IMR-90 (cell line): ENCODE data around the gene MPP1. TPM values are rescaled to one million over a fixed set of nuclear protein-coding genes. Genes with fewer than 3 reads are reported as not detected.

Source experiments
- ATAC-seq: fragments of 200-7000 bp; cut with Tn5 transposase; 2 replicates; pipeline ENCODE4 v1.9.1; 2020; ENCODE audit warnings: low read depth, mild to moderate bottlenecking, moderate library complexity
- BruUV-seq: library from RNA; stranded (reverse); fragments of 400-500 nt; replicated peaks from 2 replicates; lab custom pipeline; 2021; lab: Mats Ljungman, UMichigan
- CTCF ChIA-PET: fragments of 300-600 bp; formaldehyde crosslinking; extraction: SDS; loops from one replicate; lab custom pipeline; 2021; ENCODE audit warnings: antibody characterized with exemption; lab: Yijun Ruan, JAX
- POLR2A ChIA-PET: fragments of 300-600 bp; sonication (Branson Sonifier 250); formaldehyde crosslinking; loops from one replicate; lab custom pipeline; 2022; ENCODE audit warnings: antibody characterized with exemption; ENCODE audit not compliant: unreplicated experiment; lab: Charles Lee
- DNase-seq: peaks from one replicate; pipeline ENCODE4 v3.0.0; 2013
- H2AFZ ChIP-seq: replicated peaks from 2 replicates; pipeline ENCODE3; 2013; ENCODE audit warnings: low read length, mild to moderate bottlenecking; ENCODE audit not compliant: poor library complexity
- H2AK5ac ChIP-seq: 2 replicates; pipeline ENCODE4 v1.6.1; 2013; ENCODE audit warnings: low read depth, low read length, inconsistent platforms
- H2AK9ac ChIP-seq: replicated peaks from 2 replicates; pipeline ENCODE3; 2013; ENCODE audit warnings: mild to moderate bottlenecking, low read depth, low read length, moderate library complexity; ENCODE audit not compliant: poor library complexity
- H2BK120ac ChIP-seq: 2 replicates; pipeline ENCODE4 v1.6.1; 2013; ENCODE audit warnings: low read depth, low read length, inconsistent platforms
- H2BK15ac ChIP-seq: 3 replicates; pipeline ENCODE4 v1.6.1; 2013; ENCODE audit warnings: low read depth, low read length, inconsistent platforms
- H2BK20ac ChIP-seq: 2 replicates; pipeline ENCODE4 v1.6.1; 2013; ENCODE audit warnings: low read depth, mild to moderate bottlenecking, inconsistent platforms, low read length, moderate library complexity
- H2BK5ac ChIP-seq: 2 replicates; pipeline ENCODE4 v1.6.1; 2013; ENCODE audit warnings: mild to moderate bottlenecking, low read depth, low read length, inconsistent platforms; ENCODE audit not compliant: poor library complexity, severe bottlenecking
- H3K14ac ChIP-seq: replicated peaks from 2 replicates; pipeline ENCODE4 v1.6.1; 2013; ENCODE audit warnings: low read depth, low read length, inconsistent platforms
- H3K18ac ChIP-seq: 2 replicates; pipeline ENCODE4 v1.6.1; 2013; ENCODE audit warnings: low read depth, low read length, control low read depth
- H3K23ac ChIP-seq: 2 replicates; pipeline ENCODE4 v1.6.1; 2013; ENCODE audit warnings: low read depth, low read length, inconsistent platforms
- H3K27ac ChIP-seq: 2 replicates; pipeline ENCODE4 v1.5.1; 2013; ENCODE audit warnings: mild to moderate bottlenecking, control low read depth, low read length; ENCODE audit not compliant: insufficient read depth
- H3K27me3 ChIP-seq: 2 replicates; pipeline ENCODE4 v1.6.1; 2013; ENCODE audit warnings: low read length; ENCODE audit not compliant: control insufficient read depth, insufficient read depth
- H3K36me3 ChIP-seq: 2 replicates; pipeline ENCODE4 v1.6.1; 2013; ENCODE audit warnings: low read length, mixed read lengths; ENCODE audit not compliant: control insufficient read depth, insufficient read depth
- H3K4ac ChIP-seq: 2 replicates; pipeline ENCODE4 v1.6.1; 2013; ENCODE audit warnings: low read depth, low read length, inconsistent platforms
- H3K4me1 ChIP-seq: 2 replicates; pipeline ENCODE4 v1.6.1; 2013; ENCODE audit warnings: low read length, mixed read lengths; ENCODE audit not compliant: control insufficient read depth, insufficient read depth
- H3K4me2 ChIP-seq: 2 replicates; pipeline ENCODE4 v1.6.1; 2013; ENCODE audit warnings: low read depth, mild to moderate bottlenecking, control low read depth, low read length, moderate library complexity
- H3K4me3 ChIP-seq: 2 replicates; pipeline ENCODE4 v1.5.1; 2013; ENCODE audit warnings: low read depth, mild to moderate bottlenecking, control low read depth, low read length, moderate library complexity; ENCODE audit not compliant: insufficient read depth
- H3K56ac ChIP-seq: 2 replicates; pipeline ENCODE4 v1.6.1; 2013; ENCODE audit warnings: low read length, inconsistent platforms; ENCODE audit not compliant: insufficient read depth; ENCODE audit errors: extremely low read depth
- H3K79me1 ChIP-seq, 2 experiments: 2 replicates each; pipeline ENCODE4 v1.6.1; 2013; ENCODE audit warnings: low read length in 2 of 2, inconsistent platforms in 1 of 2, low read depth in 1 of 2
- H3K9ac ChIP-seq: 2 replicates; pipeline ENCODE4 v1.6.1; 2013; ENCODE audit warnings: low read depth, low read length, control low read depth
- H3K9me1 ChIP-seq: 2 replicates; pipeline ENCODE4 v1.6.1; 2013; ENCODE audit warnings: low read length, inconsistent platforms; ENCODE audit not compliant: insufficient read depth
- H3K9me3 ChIP-seq: 2 replicates; pipeline ENCODE4 v1.6.1; 2013; ENCODE audit warnings: low read length; ENCODE audit not compliant: control insufficient read depth, insufficient read depth
- H4K20me1 ChIP-seq: 2 replicates; pipeline ENCODE4 v1.6.1; 2013; ENCODE audit warnings: low read length, inconsistent platforms; ENCODE audit not compliant: insufficient read depth
- H4K5ac ChIP-seq: 2 replicates; pipeline ENCODE4 v1.6.1; 2013; ENCODE audit warnings: mild to moderate bottlenecking, low read depth, low read length, control low read depth
- H4K8ac ChIP-seq, 2 experiments: 2 replicates each; pipeline ENCODE4 v1.6.1; 2013; ENCODE audit warnings: low read depth in 2 of 2, low read length in 2 of 2, control low read depth in 1 of 2, inconsistent platforms in 1 of 2
- H4K91ac ChIP-seq: 2 replicates; pipeline ENCODE4 v1.6.1; 2013; ENCODE audit warnings: low read depth, low read length, inconsistent platforms; ENCODE audit not compliant: insufficient read depth
- BHLHE40 ChIP-seq: fragments of 150-350 bp; IDR thresholded peaks from 2 replicates; pipeline ENCODE4 v1.6.1; 2016; ENCODE audit warnings: mild to moderate bottlenecking, low read depth, low read length
- CEBPB ChIP-seq: IDR thresholded peaks from 2 replicates; pipeline ENCODE4 v1.6.1; 2012; ENCODE audit warnings: low read depth, low read length, improper control_type of control experiment
- CHD1 ChIP-seq: IDR thresholded peaks from 2 replicates; pipeline ENCODE4 v1.6.1; 2012; ENCODE audit warnings: low read depth, low read length, improper control_type of control experiment
- CTCF ChIP-seq: conservative IDR thresholded peaks from 2 replicates; pipeline ENCODE4 v1.5.1; 2012; ENCODE audit warnings: mild to moderate bottlenecking, low read depth, low read length, improper control_type of control experiment
- FOS ChIP-seq: fragments of 150-350 bp; IDR thresholded peaks from 2 replicates; pipeline ENCODE4 v1.6.1; 2016; ENCODE audit warnings: low read depth, low read length
- MAFK ChIP-seq: IDR thresholded peaks from 2 replicates; pipeline ENCODE4 v1.6.1; 2012; ENCODE audit warnings: low read depth, low read length, improper control_type of control experiment
- MAZ ChIP-seq: IDR thresholded peaks from 2 replicates; pipeline ENCODE4 v1.6.1; 2012; ENCODE audit warnings: low read depth, mild to moderate bottlenecking, low read length, improper control_type of control experiment, moderate library complexity, borderline replicate concordance
- MXI1 ChIP-seq: IDR thresholded peaks from 2 replicates; pipeline ENCODE4 v1.6.1; 2012; ENCODE audit warnings: low read depth, mild to moderate bottlenecking, low read length, moderate library complexity, borderline replicate concordance
- NFE2L2 ChIP-seq: fragments of 150-350 bp; IDR thresholded peaks from 2 replicates; pipeline ENCODE4 v1.6.1; 2016; ENCODE audit warnings: low read depth, mild to moderate bottlenecking, low read length
- POLR2A ChIP-seq: IDR thresholded peaks from 2 replicates; pipeline ENCODE4 v1.6.1; 2012; ENCODE audit warnings: mild to moderate bottlenecking, low read depth, low read length
- RAD21 ChIP-seq: IDR thresholded peaks from 2 replicates; pipeline ENCODE4 v1.6.1; 2012; ENCODE audit warnings: low read length, improper control_type of control experiment
- RCOR1 ChIP-seq: IDR thresholded peaks from 2 replicates; pipeline ENCODE4 v1.6.1; 2012; ENCODE audit warnings: mild to moderate bottlenecking, low read length, improper control_type of control experiment; ENCODE audit not compliant: insufficient replicate concordance
- RFX5 ChIP-seq: IDR thresholded peaks from 2 replicates; pipeline ENCODE4 v1.8.0; 2012; ENCODE audit warnings: low read depth, mild to moderate bottlenecking, low read length, moderate library complexity
- SMC3 ChIP-seq: fragments of 150-350 bp; IDR thresholded peaks from 2 replicates; pipeline ENCODE4 v1.6.1; 2016; ENCODE audit warnings: low read depth, mild to moderate bottlenecking, antibody characterized with exemption, low read length, moderate library complexity
- WGBS, 2 experiments: methylation state at CpG; one replicate each; pipeline versions ENCODE4 v1.1.5 to v1.1.7; 2013; ENCODE audit warnings: missing lambda C conversion rate in 2 of 2; ENCODE audit not compliant: insufficient read length in 1 of 2; ENCODE audit errors: extremely low coverage in 2 of 2; 5-methylcytosine and 5-hydroxymethylcytosine counted together
- dilution Hi-C: fragments of 300-500 bp; cut with HindIII; formaldehyde crosslinking; loops from one replicate; pipeline ENCODE4 v1.14.3; 2018; ENCODE audit warnings: low sequenced_read_pairs; ENCODE audit not compliant: unreplicated experiment
- in situ Hi-C: fragments of 300-500 bp; cut with MboI; formaldehyde crosslinking; loops from 3 replicates; pipeline ENCODE4 v1.14.3; 2019; ENCODE audit warnings: low sequenced_read_pairs, inconsistent platforms, mixed read lengths
- intact Hi-C: fragments of 100-400 bp; cut with micrococcal nuclease; formaldehyde crosslinking; loops from 2 replicates; pipeline ENCODE4 v1.10.0; 2022
- polyA plus RNA-seq, 3 experiments: library from polyadenylated mRNA; depleted of rRNA; stranded (reverse); fragments of >200 nt; gene quantifications; 2 replicates each; pipeline ENCODE4 v1.2.3, GENCODE V29; 2012; ENCODE audit warnings: low replicate concordance in 1 of 3
- total RNA-seq: library from RNA; depleted of rRNA; stranded (reverse); fragments of >200 nt; gene quantifications from 2 replicates; pipeline ENCODE4 v1.2.3, GENCODE V29; 2012
- TF ChIP-seq, protein P1 (sequence below): fragments of 150-350 bp; IDR thresholded peaks from 2 replicates; pipeline ENCODE4 v1.6.1; 2016; ENCODE audit warnings: low read depth, mild to moderate bottlenecking, low read length, moderate library complexity, borderline replicate concordance
- TF ChIP-seq, protein P2 (sequence below): fragments of 150-350 bp; IDR thresholded peaks from 2 replicates; pipeline ENCODE4 v1.6.1; 2017; ENCODE audit warnings: mild to moderate bottlenecking, antibody characterized with exemption, low read length, low read depth

Gene MPP1
- total and polyA plus RNA-seq, 2 of the 4 experiments (the other 2 are of a cell fraction): 35.2 to 43.0 TPM

GRCh38 chrX:154791467-154791866, 13.8 kb downstream of the MPP1 start:
- POLR2A ChIA-PET: interaction anchor here (0.5 kb wide), 1 partner anchor 421 kb away, joined by 3 read pairs; no protein-coding TSS in a partner anchor
- intact Hi-C loops: no loop called here

More at GRCh38 chrX:154791467-154791866, 13.8 kb downstream of the MPP1 start:
- Histone ChIP-seq H2AK5ac (no peak overlapping the region), H3K36me3 (0 out of 2 replicates have a peak, but pooled peaks cover 1% of the 10 kb centered on the region), H3K23ac (no peak overlapping the region), H3K27ac (no peak overlapping the region), H2BK5ac (no peak overlapping the region), H3K4me2 (no peak overlapping the region), H2BK120ac (no peak overlapping the region), H3K9ac (no peak overlapping the region), H3K9me1 (no peaks in the 10 kb centered on the region), H3K14ac (no peak overlapping the region), H3K4me3 (no peak overlapping the region), H4K91ac (no peak overlapping the region), H3K79me1 (peaks cover 5 to 7% of the 10 kb centered on the region in 2 experiments; a peak in 3 of 4 replicates), H3K9me3 (no peaks in the 10 kb centered on the region), H2BK20ac (no peak overlapping the region), H2BK15ac (no peak overlapping the region), H4K20me1 (no peaks in the 10 kb centered on the region), H3K4me1 (no peaks in the 10 kb centered on the region), H3K56ac (no peak overlapping the region), H2AK9ac (no peak overlapping the region), H4K5ac (no peak overlapping the region), H3K27me3 (no peaks in the 10 kb centered on the region), H3K4ac (no peak overlapping the region), H3K18ac (no peak overlapping the region), H2AFZ (no peak overlapping the region), H4K8ac (no peak overlapping the region)
- ATAC-seq: no peak
- BruUV-seq: no TSS peak
- in situ Hi-C loops: no loop called here
- TF ChIP-seq, protein P1, sequence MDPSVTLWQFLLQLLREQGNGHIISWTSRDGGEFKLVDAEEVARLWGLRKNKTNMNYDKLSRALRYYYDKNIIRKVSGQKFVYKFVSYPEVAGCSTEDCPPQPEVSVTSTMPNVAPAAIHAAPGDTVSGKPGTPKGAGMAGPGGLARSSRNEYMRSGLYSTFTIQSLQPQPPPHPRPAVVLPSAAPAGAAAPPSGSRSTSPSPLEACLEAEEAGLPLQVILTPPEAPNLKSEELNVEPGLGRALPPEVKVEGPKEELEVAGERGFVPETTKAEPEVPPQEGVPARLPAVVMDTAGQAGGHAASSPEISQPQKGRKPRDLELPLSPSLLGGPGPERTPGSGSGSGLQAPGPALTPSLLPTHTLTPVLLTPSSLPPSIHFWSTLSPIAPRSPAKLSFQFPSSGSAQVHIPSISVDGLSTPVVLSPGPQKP: no peak
- TF ChIP-seq POLR2A (no peak), MAFK (no peak), CTCF (no peak), FOS (no peak), RCOR1 (no peak), BHLHE40 (no peak), MAZ (no peak), MXI1 (no peak), RFX5 (no peak), CEBPB (no peak), SMC3 (no peak), NFE2L2 (no peak), CHD1 (no peak), RAD21 (no peak)
- TF ChIP-seq, protein P2, sequence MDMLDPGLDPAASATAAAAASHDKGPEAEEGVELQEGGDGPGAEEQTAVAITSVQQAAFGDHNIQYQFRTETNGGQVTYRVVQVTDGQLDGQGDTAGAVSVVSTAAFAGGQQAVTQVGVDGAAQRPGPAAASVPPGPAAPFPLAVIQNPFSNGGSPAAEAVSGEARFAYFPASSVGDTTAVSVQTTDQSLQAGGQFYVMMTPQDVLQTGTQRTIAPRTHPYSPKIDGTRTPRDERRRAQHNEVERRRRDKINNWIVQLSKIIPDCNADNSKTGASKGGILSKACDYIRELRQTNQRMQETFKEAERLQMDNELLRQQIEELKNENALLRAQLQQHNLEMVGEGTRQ: no peak
- CTCF ChIA-PET: no interaction called here
- no CpG with 5 or more reads among the region's 4 CpGs for WGBS, 2 experiments
- DNase-seq: no peak
- dilution Hi-C loops: no loop called here
